CD4-positive, alpha-beta T cell treated with Interleukin-17A for 1 hour (primary cell): ENCODE results near the gene ZNF189.
A peak's percentile ranks its signal among the peaks of the same experiment; 100 is the strongest.
"Not testable (repeated sequence)": the region's sequence is repeated elsewhere in the genome, so short reads cannot be mapped to it uniquely, and the experiment has no call there.

ENCODE experiments used
- DNase-seq: peaks from one replicate; pipeline ENCODE4 v3.0.0-alpha.2; 2020

Gene ZNF189

GRCh38 chr9:101381118-101381517, 17.5 kb upstream of the ZNF189 start:
- DNase-seq: no peak

GRCh38 chr9:101381833-101382342, 16.8 kb upstream of the ZNF189 start:
- DNase-seq: no peak

GRCh38 chr9:101383361-101383760, 15.3 kb upstream of the ZNF189 start:
- DNase-seq: no peak

GRCh38 chr9:101384873-101385536, 13.6 kb upstream of the ZNF189 start, which contains the start of gene BAAT:
TSS of gene BAAT (minus strand) at chr9:101385006. CDS start at chr9:101371404, 13,602 bp downstream.
- DNase-seq: not testable (repeated sequence)

DNA sequence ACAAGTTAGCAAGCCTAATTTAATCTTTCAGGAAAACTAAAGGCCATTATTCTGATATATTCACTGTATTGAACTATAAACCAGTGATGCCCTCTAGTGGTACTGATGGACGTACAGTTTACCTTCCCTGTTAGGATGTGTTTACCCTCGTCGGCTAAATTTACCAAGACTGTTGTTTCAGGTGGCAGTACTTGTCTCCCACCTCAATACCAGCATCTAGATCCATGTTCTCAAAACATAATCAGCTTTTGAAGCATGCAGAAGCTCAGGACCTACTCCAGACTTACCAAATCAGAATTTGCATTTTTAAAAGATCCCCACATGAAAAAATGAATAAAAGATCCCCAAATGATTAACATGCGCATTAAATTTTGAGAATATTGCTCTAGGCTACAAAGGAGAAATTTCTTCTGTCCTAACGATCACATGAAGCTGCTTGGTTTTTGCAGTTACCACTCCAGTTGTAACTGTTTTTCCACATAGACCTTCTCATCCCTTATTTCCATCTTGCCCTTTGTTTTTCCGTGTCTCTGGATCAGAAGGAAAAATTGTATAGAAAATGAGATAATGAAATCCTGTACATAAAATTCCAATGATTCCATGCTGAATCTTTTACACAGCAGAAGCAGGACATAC, 10.7 kb upstream of the ZNF189 start:
- peak; percentile 57 for DNase-seq

- no peak for DNase-seq
Measured at GRCh38 chr9:101388507-101388993, 10.1 kb upstream of the ZNF189 start.

DNA sequence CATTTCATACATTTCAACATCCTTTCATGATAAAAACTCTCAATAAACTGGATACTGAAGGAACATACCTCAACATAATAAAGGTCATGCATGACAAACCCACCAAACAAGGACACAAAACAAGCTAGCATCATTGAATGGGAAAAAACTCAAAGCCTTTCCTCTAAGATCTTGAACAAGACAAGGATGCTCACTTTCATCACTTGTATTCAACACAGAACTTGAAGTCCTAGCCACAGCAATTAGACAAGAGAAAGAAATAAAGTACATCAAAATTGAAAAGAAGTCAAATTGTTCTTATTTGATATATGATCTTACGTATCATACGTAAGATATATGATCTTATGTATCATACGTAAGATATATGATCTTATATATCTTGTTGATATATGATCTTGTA, 5.5 kb upstream of the ZNF189 start:
- DNase-seq: no peak

DNA sequence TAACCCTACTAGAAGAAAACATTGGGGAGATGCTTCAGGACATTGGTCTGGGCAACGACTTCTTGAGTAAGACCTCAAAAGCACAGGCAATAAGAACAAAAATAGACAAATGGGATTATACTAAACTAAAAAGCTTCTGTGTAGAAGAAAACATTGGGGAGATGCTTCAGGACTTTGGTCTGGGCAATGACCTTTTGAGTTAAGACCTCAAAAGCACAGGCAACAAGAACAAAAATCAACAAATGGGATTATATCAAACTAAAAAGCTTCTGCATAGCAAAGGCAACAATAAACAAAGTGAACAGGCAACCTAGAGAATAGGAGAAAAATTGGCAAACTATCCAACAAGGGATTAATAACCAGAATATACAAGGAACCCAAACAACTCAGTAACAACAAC, 4.0 kb upstream of the ZNF189 start:
- DNase-seq: no peak

- no peak for DNase-seq
Measured at GRCh38 chr9:101397746-101398067, 944 bp upstream of the ZNF189 start.

DNA sequence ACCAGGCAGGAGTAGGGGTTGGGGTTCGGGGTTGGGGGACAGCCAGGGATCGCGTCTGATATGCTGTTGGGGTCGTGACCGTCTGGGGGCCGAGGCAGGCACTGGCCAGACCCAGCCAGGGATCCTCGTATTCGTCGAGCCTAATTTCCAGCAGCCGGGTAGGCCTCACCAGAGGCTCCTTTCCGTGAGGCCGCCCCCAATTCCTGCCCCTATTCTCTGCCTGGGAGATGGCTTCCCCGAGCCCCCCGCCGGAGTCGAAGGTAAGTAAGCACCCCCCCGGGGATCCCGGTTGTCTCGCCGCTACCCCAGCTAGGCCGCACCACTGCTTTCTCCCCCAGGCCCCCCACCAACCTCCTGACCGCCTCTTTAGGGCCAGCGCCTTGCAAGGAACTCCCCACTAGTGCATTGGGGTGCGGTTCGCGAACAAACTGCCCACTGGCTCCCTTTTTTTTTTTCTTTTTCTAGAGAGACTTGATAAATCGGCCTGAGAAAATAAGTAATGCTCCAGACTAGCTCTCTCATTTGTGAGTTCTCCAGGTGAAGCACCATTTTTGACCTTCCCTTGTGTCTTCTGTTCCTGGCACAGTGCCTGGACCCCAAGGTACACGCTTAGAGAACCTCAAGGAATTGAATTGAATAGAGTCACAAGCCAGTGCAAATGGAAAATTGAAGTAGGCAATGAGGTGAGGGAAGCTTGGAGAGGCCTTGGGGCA, 435 bp downstream of the ZNF189 start:
- no peak for DNase-seq

DNA sequence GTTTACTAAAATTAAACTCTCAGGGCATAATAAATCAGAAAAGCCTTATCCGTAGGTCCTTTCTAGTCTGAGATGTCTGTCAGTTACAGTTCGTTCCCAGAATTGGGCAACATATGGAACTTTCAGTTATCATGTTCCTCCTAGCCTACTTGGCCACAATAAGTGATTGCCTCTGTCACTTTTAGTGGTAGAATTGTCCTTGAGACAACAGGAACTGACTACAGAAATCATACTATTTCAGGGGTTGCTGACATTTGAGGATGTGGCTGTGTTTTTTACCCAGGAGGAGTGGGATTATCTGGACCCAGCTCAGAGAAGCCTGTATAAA, 956 bp downstream of the ZNF189 start:
- DNase-seq: no peak

DNA sequence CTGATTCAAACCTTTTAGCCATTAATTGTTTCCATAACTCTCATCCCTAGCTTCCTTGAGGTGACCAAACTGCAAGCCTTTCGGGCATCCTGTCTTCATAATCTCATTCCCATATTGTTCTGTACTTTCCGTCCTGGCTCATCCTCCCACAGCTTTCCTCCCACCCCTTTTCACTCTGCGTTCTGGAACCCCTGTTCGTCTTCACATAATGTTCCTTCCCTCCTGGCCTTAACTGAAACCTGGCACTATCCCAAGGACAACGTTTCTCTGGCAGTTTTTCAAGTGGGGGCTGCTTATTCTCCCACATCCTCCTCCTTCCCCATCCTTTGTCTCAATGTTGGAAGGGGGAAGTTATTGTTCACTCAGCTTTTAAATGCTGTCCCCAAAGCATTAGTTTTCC, 1.5 kb downstream of the ZNF189 start:
- no peak for DNase-seq

DNA sequence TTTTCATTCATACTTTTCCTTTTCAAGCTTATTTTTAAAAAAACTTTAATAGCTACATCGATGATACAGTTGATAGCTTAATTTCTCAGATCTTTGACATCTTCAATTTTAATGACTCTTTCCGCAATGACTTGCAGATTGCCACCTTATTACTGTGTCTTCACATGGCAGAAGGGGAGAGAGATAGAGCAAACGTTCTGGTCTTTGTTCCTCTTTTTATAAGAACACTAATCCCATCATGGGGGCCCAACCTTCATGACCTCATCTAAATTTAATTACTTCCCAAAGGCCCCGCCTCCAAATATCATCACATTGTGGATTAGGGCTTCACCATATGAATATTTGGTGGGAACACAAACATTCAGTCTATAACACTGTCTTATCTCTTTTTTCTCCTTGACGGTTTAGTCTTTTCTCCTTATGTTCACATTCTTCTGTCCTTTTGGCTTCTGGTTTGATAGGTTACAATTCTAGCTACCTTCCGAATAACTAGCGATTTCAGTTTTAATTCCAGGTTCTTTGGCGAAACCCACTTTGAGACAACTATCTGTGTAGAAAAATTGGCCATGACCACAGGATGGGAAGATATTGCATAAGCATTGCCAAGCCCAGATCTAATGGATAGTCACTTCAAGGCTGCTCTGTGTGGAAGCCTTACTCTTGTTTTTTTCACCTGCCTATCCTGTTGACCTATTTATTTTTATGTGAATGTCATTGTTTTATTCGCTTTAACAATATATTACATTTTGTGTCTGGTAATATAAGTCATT, 5.0 kb downstream of the ZNF189 start:
- no peak for DNase-seq

DNA sequence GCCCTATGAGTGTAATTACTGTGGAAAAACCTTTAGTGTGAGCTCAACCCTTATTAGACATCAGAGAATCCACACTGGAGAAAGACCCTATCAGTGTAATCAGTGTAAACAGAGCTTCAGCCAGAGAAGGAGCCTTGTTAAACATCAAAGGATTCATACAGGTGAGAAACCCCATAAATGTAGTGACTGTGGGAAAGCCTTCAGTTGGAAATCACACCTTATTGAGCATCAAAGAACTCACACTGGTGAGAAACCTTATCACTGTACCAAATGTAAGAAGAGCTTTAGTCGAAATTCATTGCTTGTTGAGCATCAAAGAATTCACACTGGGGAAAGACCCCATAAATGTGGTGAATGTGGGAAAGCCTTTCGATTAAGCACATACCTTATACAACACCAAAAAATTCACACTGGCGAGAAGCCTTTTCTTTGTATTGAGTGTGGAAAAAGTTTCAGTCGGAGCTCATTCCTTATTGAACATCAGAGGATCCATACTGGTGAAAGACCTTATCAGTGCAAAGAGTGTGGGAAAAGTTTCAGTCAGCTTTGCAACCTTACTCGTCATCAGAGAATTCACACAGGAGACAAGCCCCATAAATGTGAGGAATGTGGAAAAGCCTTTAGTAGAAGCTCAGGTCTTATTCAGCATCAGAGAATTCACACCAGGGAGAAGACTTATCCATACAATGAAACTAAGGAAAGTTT, 9.9 kb downstream of the ZNF189 start:
- DNase-seq: no peak

DNA sequence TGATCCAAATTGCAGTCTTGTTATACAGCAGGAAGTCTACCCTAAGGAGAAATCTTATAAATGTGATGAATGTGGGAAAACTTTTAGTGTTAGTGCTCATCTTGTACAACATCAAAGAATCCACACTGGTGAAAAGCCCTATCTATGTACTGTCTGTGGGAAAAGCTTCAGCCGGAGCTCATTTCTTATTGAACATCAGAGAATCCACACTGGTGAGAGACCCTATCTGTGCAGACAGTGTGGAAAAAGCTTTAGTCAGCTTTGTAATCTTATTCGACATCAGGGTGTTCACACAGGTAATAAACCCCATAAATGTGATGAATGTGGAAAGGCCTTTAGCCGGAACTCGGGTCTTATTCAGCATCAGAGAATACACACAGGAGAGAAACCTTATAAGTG, 10.4 kb downstream of the ZNF189 start:
- no peak for DNase-seq

GRCh38 chr9:101414839-101415238, 16.2 kb downstream of the ZNF189 start:
- DNase-seq: no peak

GRCh38 chr9:101415578-101415977, 16.9 kb downstream of the ZNF189 start:
- no peak for DNase-seq

- DNase-seq: no peak
Measured at GRCh38 chr9:101417389-101417788, 18.7 kb downstream of the ZNF189 start.

GRCh38 chr9:101417977-101418376, 19.3 kb downstream of the ZNF189 start:
- no peak for DNase-seq

DNA sequence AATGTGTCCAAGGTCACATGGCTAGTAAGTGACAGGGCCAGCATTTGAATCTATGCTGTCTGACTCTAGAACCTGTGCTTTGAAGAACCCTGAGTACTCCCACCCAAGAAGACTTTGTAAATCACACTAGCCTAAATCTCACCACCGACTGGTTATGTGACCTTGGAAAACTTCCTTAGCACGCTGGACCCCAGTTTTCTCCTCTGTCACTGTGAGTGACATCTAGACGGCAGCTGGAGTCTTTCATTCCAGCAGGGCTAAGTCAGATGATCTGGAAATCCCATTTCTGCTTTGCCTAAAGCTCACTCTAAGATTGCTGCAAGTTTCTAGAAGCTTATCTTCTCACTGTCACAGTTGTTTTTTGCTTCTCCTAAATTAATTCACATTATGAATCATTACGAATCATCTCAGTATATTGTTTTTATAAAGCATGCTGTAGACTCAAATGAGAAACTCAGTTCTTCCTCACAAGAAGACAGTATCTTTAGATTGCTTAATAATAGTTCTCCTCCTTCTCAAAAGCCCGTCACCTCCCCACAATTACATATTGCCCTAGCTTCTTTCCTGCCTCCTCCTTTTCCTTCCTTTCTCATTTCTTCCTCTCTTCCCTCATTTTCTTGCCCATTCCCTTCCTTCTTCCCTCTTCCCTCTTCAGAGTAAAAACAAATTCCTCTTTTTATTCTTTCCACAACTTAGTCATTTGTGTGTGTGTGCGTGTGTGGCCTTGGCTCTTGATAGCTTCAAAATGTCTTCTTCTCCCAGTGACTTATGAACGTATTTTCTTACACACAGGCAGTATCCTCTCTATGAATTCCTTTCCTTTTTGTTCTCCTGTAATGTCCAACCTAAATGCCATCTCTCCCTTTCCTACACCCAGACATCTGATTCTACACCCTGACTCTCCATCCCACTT, 20.1 kb downstream of the ZNF189 start:
- DNase-seq: no peak

- no peak for DNase-seq
Measured at GRCh38 chr9:101419863-101420262, 21.2 kb downstream of the ZNF189 start.

DNA sequence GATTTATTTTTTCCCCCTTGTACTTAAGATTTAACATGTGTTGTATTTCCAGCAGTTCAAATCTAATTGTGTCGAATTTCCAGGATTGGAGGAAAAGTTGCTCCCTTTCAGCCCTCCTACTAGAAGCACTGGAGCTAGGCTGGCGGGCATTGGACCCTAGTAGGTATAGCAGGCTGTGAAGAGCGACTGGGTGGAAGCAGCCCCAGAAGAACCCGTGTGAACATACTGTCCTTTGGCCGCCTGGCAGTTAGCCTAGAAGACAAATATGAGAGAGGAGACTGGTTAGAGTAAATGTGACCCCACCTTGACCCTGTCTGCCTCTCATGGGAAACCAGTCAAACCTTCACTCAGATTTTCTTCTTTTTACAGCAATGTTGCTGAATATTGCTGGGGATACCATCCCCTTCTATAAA, 23.0 kb downstream of the ZNF189 start:
- DNase-seq: no peak
